COR-L47 (cell line): ENCODE data around the gene ENDOD1.
A peak's percentile ranks its signal among the peaks of the same experiment; 100 is the strongest.

Experiments
- DNase-seq: peaks from one replicate; lab custom pipeline; 2025; lab: John Stamatoyannopoulos, UW

ENDOD1 gene

DNA sequence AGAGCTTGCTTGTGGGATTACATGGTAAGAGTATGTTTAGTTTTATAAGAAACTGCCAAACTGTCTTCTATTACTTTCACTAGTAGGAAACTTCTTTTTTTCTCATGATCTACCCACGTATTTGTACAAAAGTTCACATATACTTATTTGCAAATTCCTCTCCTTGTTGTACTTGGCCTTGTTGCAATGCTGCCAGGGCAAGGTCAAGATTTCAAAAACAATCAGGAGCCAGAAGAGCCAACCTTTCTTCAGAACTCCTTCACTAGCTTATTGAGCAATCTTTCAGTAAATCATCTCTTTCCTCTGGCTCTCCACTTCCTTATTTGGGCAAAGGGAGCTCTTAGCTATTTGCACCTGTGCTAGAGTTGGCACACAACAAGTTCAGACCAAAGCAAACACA, 13.2 kb upstream of the ENDOD1 start:
- DNase-seq: no peak

DNA sequence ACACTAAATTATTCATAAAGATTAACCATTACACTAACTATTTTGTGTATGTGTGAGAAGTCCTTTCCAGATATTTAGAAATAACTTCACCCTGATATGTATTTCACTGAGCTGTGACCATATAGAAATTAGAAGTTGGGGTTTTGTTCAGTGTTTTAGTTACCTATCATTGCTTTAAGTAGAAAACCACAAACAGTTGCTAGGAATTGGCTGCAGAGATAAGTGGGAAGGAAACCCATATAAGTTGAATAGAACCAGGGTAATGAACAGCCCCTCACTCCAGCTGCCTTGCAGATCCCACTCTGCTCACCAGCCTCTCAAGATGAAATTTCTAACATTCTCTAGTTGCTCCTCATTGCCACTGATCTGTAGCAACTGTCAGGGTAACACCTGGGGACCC, 12.7 kb upstream of the ENDOD1 start:
- no peak for DNase-seq

DNA sequence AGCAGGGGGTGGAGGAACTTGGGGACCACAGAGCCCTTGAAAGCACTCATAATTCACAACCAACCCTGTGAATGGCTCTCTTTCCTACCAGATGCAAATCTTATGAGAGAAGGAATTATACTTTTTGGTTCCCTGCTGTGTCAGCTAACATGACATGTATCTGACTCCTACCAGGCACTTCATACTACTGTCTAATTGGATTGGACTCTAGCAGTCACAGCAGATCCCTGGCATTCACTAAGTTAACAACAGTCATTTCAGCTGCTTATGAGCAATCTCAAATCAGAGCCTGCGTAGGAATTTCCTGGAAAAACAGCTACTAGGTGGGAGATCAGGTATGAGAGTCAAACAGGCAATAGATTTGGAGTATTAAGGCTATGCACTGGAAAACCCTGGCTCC, 11.1 kb upstream of the ENDOD1 start:
- no peak for DNase-seq

DNA sequence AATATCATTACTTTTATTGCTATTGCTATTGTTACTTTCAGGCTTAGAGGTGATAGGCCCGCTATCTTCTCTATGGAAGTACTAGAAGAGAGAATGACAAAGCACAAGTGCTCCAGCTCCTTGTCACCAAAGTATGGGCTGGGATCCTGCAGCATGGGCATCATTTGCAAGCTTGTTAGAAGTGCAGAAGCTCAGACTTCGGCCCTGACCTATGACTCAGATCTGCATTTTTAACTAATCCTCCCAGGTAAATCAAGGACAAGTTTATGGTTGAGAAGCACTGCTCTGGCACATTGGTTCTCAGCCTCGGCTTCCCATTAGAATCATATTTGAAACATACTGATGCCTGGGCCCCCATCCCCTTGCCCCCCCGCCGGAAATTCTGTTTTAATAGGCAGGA, 8.6 kb upstream of the ENDOD1 start:
- DNase-seq: no peak

DNA sequence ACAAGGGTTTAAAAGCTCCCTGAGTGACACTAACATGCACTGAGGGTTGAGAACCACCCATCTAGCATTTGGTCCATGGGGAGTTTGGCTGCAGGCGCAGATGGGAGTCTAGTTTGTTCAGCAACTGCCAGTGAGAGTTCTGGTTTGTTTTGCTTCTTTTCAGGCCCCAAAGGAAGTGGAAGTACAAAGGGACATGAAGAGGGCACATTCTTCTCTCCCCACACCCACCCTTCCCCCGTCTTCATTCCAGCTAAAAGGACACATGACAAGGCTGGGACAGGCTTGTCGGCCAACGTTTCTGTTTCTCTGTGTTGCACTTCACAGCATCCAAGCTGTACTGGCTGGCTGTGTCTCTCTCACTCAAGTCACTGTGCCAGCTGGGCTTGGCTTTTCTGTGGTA, 8.2 kb upstream of the ENDOD1 start:
- DNase-seq: no peak

DNA sequence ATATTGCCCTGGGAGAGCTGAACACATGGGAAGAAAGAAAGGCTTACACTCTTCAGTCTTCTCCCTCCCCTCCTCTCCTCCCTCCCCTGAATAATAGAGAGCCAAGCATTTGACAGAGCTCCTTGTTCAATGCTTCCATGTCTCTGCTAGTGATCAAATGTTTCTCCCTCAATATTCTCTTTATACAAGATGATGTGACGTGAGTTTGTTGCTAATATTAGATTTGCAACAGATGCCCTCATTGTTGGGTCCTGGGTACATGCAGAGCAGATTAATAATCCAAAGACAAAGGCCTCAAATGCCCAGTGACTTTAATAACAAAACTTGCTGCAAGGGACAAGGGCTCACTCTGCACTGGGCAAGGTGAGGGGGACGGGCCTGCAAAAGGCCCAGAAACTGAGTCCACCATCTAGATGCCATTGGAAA, 7.1 kb upstream of the ENDOD1 start:
- DNase-seq: no peak

DNA sequence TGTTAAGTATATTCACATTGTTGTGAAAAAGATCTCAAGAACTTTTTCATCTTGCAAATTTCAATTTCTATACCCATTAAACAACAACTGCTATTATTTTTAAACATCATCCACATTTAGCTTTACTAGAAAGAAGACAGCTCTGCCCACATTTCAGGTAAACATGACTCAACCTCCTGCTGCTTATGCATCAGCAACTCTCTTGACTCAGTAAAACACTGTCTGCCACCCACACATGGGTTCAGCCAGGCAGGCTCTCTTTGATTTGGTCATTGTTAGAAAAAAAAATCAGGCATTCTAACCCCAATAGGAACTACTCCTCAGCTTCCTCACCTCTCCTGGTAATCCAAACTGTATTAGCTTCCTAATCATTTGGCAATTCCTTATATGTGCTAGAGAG, 5.1 kb upstream of the ENDOD1 start:
- DNase-seq: no peak

DNA sequence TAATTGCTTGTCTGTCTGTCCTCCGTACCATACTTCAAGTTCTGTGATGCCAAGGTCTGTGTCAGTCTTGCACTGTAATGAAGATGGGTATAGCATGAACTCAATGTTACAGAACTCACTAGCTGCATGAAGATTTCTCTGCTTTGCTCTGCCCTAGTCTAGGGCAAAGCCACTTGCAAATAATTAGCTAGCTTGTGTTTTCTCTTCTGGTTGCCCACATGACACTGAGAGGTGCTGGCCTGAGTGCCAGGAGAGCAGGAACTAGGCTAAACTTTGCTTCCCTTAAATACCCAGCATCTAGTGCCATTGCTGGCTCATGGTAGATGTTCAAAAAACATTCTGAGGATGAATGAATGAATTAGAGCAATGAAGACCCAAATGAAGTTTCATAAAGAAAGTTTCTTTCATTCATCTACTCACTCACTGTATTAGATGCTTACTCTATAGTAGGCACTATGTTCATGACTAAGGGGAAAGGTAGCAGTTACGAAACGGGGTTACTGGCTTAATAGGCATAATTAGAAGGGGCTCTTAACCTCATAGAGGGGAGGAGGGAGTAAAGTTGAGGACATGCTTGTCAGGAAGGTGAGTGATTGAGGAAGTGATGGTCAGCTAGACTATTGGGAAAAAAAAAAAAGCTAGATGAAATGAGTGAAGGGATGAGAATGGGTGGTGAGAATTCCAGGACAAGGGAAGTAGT, 4.4 kb upstream of the ENDOD1 start:
- DNase-seq: no peak

DNA sequence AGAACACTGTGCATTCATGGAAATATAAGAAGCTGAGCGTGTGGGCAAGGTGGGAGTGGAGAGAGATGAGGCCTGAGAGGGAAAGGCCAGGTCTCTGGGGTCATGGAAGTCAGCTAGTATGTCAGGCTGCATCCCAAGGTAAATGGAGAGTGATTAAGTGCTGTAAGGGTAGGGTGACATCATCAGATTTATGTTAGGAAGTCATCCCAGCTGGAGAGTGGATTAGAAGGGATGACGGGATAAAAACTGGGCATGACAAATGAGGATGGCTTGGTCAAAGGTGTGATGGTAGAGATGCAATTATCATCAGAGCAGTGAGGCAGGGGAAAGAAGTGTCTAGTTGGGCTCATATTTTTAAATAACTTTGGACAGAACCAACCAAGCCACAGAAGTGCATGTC, 3.5 kb upstream of the ENDOD1 start:
- DNase-seq: no peak

DNA sequence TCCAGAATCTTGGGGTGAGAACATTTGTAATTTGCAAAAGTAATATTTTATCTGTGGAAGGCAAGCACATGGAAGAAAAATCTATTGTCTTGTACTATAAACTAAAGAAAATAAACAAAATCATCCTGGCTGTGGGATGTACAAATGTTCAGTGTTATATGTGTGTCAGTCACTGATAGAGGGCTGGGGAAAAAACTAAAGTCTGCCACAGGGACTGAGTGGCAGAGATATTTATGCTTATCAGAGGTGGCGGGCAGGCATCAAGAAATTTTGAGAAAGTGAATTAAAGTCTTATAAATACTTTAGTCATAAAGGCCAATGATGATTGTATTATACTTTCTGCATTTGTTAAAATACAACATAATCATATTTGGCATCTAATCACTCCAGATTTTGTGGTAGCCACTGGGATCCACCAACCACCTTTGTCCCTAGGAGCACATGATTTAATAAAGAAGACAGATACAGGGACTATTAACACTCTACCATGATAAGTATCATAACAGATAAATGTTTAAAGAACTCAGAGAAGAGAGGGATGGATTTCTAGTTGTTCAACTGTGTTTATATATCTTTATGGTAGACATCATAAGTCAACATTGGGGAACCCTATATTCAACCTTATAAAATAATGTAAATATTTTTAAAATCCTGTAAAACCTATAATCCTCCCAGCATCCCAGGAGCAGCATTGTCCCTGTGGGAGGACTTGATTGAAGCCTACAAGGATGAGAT, 2.6 kb upstream of the ENDOD1 start:
- no peak for DNase-seq

DNA sequence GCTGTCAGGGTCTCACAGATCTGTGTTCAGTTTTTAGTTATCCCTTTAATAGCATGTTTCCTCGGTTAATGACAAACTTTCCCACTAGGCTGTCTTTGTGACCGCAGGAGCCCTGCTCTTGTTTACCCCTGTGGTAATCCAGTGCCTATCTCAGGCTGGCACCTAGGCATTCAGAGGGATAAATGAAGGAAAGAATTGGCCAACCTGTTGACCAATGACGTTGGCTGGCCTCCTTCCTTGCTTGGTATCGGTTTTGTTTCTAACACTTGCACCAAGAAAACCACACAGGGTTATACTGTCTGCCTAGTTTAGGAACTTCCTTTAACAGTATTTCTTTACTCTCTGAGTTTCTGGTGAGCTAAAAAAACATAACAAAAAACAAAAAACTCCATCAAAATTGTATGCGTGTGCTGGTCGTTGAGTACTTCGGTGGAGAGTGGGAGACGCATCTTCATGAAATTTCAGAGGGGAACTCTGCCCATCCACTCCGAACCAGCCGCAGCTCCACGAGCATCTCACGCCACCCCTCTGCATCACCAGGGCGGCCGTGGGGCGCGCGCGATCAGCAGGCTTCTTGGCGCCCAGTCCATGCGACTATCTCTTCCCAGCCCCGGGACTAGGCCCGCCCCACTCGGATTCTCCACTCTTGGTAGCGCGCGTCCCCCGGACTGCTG, 563 bp upstream of the ENDOD1 start:
- DNase-seq: no peak

DNA sequence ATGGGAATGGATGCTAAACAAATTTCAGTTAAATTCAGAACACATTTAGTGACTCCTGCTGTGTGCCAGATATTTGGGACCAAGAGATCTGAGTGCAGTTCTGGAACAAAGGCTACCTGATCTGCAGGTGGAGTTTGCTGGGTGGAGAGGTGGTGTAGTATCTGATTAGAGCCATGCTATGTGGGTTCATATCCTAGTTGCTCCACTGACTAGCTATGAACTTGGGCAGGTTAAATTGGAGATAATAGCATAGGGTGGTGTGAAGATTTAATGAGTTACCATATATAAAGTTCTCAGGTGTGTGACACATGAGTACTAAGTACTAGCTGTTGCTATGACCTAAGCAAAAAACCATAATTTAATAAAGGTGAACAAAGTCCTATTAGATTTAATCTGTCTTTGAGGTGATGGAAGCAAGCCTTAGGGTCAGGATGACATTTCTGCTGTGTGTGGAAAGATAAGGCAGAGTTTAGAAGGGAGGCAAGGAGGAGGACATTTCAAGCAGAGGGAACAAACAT, 2.1 kb downstream of the ENDOD1 start:
- no peak for DNase-seq

DNA sequence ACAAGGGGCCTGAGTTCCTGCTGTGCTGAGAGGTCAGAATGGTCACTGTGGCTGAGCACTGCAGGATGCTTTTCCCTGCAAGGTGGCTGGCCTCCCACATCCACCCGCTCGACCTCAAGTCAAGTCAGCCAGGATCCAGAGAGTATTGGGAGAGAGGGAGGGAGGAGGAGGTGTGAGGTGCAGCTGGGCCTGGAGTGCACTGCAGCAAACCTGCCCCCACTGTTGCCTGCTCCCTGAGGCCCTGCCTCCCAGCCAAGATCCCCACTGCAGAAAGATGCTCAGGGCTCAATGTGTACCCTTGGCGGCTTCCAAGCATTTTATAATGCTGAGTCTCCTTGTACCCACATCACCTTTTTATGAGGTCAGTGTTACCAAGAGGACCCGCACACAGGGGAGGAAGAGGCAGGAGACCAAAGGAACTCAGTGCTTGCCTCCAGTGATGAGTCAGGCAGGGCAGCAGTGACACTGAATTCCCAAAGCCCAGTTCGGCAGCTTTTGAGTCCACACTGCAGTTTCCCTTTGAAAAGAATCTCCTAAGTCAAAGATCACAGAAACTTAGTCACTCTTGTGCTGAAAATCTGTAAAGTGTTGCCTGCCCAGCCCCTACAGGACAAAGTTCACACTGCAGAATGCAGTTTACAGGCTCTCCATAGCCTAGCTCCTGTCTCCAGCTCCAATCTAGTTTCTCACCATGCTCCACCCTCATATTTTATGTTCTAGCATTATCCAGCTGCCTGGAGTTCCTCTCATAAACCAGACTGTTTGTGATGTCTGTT, 3.1 kb downstream of the ENDOD1 start:
- no peak for DNase-seq

DNA sequence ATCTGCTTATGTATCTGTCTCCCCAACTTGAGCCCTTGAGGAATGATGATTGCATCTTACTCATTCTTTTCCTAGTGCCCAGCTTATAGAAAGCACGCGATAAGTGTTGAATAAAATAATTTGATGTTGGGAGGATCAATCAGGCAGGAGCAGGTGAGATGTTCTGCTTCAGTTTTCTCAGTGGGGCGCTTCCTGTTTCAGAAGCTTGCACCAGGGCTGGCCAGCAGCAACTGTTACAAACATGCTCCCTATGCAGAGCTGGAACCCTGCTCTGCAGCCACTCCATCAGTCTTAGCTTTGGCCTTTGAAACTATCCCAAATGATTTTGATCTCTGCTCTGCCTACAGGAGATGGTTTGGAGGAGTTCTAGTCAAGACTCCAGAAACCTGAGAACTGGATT, 3.9 kb downstream of the ENDOD1 start:
- peak; percentile 15 for DNase-seq

DNA sequence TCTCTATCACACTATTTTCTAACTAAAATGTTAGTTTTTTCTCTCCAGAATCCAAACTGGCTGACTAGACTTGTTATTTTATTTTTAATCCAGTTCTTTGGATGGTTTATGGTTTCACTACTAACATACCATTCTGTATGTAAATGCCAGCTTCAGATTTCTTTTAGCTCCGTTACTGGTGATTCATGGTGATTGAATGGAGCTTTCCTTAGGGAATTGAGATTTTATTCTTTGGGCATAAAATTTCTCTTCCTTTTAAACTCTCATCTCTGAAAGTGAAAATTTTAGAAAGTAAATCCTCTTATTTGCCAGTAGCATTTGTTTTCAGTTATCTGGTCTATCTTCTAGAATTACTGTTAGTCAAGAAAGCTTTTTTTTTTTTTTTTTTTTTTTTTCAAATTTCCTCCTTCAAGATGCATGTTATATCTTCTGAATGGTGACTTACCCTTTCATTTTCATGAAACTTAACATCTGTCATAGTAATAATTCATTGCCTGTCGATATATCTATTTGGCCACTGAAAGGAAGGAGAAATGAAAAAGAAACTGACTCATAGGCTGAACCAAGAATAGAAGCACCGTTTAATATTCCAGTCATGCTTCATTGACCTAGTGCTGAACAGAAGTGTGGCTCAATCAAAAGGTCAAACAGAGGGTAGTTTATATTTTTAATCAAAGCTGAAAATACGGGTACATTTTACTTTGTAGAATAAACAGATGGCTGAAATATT, 6.4 kb downstream of the ENDOD1 start:
- no peak for DNase-seq

DNA sequence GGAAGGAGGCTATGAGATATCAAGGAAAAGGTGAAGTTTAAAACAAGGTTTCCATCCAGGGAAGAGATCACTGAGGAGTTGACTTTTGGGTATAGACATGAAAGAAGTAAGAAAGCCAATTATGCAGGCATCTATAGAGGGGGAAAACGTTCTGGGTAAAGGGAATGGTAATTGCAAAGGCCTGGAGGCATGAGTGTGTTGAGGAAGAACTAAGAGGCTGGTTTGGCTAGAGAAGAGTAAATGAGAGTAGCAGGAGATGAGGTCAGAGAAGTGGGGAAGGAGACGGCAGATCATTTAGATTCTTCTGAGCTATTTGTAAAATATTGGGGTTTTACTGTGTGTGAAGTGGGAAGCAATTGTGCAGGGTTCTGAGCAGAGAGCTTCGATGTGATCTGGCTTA, 7.6 kb downstream of the ENDOD1 start:
- no peak for DNase-seq

DNA sequence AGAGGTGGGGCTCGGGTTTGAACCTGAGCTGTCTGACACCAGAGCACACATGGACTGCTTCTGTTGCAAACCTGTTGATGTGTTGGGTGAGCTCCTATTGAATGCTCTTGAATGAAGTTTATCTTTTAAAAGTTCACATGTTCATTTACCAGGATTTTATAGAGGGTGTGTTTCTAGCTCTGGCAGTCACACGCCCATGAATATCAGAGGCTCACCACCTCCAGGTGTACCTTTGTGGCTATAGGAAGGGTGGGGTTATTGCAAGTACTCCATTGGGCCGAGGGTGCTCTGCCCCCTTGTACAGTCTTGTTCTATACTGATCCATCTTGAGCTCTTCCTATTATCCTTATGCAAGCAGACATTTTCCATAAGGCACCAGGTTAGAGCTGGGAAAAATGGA, 9.2 kb downstream of the ENDOD1 start:
- DNase-seq: no peak

DNA sequence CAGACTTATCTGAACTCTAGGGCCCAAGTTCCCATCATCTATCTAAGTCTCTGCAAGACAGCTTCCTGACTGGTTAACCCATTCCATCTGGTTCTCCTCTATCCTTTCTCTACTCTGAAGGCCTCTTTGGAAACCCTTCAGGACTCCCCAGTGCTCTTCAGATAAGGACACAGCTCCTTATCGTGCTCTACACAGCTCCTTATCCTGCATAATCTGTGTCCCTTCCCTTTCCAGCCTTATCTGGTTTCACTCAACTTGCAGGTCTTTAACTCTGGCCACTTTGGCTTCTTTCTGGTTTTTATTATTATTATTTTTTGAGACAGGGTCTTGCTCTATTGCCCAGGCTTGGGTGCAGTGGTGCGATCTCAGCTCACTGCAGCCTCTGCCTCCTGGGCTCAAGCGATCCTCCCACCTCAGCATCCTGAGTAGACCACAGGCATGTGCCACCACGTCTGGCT, 10.6 kb downstream of the ENDOD1 start:
- DNase-seq: no peak

DNA sequence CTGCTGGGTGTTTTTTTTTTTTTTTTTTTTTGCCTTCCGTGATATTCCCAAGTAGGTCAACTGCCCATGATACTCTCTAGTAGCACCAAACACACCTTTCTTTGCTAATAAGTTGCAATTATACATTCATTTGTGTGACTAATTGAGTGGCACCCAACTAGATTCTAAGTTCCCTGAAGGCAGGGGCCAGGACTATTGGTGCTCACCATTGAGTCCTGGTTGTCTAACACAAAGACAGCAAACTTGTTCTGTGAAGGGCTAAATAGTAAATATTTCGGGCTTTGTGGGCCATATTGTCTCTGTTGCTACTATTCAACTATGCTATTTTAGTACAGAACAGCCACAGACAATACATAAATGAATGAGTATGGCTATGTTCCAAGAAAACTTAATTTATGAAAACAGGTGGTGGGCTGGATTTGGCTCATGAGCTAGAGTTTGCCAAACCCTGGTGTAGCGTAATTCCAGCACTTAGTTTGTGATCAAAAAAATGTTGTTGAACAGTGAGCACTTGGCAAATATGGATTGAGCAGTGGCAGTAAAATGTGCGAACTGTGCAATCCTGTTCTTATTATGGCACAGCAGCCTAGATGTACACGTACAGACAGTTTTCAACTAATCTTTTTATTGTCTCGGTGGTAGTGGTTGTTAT, 11.3 kb downstream of the ENDOD1 start:
- peak; percentile 6 for DNase-seq

DNA sequence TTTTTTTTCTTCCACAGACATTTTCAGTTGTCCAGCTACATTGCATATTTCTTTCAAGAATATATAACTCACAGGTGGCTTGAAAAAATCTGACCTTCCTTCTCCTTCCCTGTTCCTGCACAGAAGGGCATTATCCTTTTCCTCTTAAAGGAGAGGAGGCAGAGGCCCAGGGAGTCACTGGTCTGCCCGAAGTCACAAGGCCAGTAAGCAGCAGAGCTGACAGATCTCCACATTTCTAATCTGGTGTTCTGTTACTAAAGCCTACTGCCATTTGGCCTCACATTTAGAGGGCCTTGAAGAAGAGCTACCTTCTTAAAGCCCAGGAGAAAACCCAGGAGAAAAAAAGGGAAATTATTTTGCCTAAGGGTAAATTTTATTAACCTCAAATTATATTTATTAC, 12.3 kb downstream of the ENDOD1 start:
- DNase-seq: no peak

DNA sequence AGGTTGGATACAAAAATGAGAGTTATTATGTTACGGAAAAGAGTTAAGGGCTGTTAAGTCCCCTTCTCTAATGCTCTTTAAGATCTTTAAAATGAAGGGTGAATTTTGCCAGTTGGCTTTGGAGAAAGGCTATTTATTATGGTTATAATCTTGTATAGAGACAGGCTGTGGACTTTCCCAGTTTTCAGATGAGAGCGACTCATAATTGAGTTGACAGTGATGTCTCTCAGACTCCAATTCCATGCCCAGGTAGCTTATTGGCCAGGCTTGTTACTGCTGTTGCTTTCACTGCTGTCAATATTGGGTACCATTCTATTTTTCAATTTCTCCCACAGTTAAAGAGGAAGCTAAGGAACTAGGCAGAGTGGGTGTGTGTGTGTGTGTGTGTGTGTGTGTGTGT, 13.1 kb downstream of the ENDOD1 start:
- DNase-seq: no peak
